ENCODE results near the gene GATA5.

GATA5 gene

GRCh38 chr20:62475772-62476055, at the start of gene GATA5:
Gene GATA5, minus strand, starts transcription at chr20:62475995. Its CDS starts 474 bp downstream, at chr20:62475521.
- no peak for DNase-seq

GRCh38 chr20:62525014-62525413, 49.2 kb upstream of the GATA5 start:
- DNase-seq = no peak

- no peak for DNase-seq
Measured at GRCh38 chr20:62524505-62524911, 48.7 kb upstream of the GATA5 start.

- DNase-seq = no peak
Measured at GRCh38 chr20:62523473-62524203, 47.8 kb upstream of the GATA5 start.

GRCh38 chr20:62522748-62523396, 47.1 kb upstream of the GATA5 start:
- no peak for DNase-seq

- no peak for DNase-seq
Measured at GRCh38 chr20:62519826-62520225, 44.0 kb upstream of the GATA5 start.

GRCh38 chr20:62518911-62519310, 43.1 kb upstream of the GATA5 start:
- no peak for DNase-seq

GRCh38 chr20:62517901-62518610, 42.3 kb upstream of the GATA5 start:
- no peak for DNase-seq

GRCh38 chr20:62517168-62517567, 41.4 kb upstream of the GATA5 start:
- no peak for DNase-seq

GRCh38 chr20:62516338-62516737, 40.5 kb upstream of the GATA5 start:
- no peak for DNase-seq

- no peak for DNase-seq
Measured at GRCh38 chr20:62515826-62516225, 40.0 kb upstream of the GATA5 start.

GRCh38 chr20:62515280-62515679, 39.5 kb upstream of the GATA5 start:
- DNase-seq = no peak

- DNase-seq = no peak
Measured at GRCh38 chr20:62513991-62514390, 38.2 kb upstream of the GATA5 start.

GRCh38 chr20:62511915-62512610, 36.3 kb upstream of the GATA5 start:
- no peak for DNase-seq

GRCh38 chr20:62511300-62511914, 35.6 kb upstream of the GATA5 start:
- no peak for DNase-seq

GRCh38 chr20:62508641-62509051, 32.9 kb upstream of the GATA5 start:
- DNase-seq = no peak

GRCh38 chr20:62507991-62508640, 32.3 kb upstream of the GATA5 start:
- DNase-seq = no peak

- no peak for DNase-seq
Measured at GRCh38 chr20:62507323-62507722, 31.5 kb upstream of the GATA5 start.

- DNase-seq = no peak
Measured at GRCh38 chr20:62506791-62507190, 31.0 kb upstream of the GATA5 start.

GRCh38 chr20:62506087-62506486, 30.3 kb upstream of the GATA5 start:
- DNase-seq = no peak

GRCh38 chr20:62505337-62506045, 29.7 kb upstream of the GATA5 start:
- no peak for DNase-seq

- no peak for DNase-seq
Measured at GRCh38 chr20:62504323-62504722, 28.5 kb upstream of the GATA5 start.

Data from NCI-H524 treated with DMSO at 0.1 percent for 48 hours (cell line).